Stimulated activated CD4-positive, alpha-beta T cell treated with anti-CD3 and anti-CD28 coated beads, Interleukin-1b, Interleukin-23, amount 100 ng/mL, for 48 hours (primary cell): ENCODE results near the gene GABPB2.
A peak's percentile ranks its signal among the peaks of the same experiment; 100 is the strongest.

Experiments
- DNase-seq: peaks from one replicate; pipeline ENCODE4 v3.0.0-alpha.2; 2020

Gene GABPB2

GRCh38 chr1:151133018-151133806 lies 62.7 kb downstream of the GABPB2 start:
- DNase-seq, result no peak

GRCh38 chr1:151134396-151134795 lies 63.8 kb downstream of the GABPB2 start:
- DNase-seq, result no peak

DNA sequence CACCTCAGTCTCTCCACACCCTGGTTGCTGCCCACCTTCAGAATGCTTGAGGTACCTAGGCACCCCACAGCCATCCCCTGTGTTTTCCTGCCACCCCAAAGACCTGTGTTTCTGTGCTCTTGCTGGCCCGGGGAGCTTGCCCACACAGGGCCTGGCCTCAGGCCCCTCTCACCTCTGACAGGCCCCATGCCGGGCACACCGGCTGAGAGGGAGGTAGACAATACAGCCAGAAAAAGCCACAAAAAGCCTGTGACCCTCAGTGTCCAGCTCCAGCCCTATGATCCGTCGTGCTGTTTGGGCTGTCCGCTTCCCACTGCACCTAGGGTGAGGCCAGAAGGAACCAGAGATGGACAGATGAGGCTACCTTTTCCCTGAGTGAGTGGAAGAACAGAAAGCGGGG lies 64.4 kb downstream of the GABPB2 start:
- no peak for DNase-seq

DNA sequence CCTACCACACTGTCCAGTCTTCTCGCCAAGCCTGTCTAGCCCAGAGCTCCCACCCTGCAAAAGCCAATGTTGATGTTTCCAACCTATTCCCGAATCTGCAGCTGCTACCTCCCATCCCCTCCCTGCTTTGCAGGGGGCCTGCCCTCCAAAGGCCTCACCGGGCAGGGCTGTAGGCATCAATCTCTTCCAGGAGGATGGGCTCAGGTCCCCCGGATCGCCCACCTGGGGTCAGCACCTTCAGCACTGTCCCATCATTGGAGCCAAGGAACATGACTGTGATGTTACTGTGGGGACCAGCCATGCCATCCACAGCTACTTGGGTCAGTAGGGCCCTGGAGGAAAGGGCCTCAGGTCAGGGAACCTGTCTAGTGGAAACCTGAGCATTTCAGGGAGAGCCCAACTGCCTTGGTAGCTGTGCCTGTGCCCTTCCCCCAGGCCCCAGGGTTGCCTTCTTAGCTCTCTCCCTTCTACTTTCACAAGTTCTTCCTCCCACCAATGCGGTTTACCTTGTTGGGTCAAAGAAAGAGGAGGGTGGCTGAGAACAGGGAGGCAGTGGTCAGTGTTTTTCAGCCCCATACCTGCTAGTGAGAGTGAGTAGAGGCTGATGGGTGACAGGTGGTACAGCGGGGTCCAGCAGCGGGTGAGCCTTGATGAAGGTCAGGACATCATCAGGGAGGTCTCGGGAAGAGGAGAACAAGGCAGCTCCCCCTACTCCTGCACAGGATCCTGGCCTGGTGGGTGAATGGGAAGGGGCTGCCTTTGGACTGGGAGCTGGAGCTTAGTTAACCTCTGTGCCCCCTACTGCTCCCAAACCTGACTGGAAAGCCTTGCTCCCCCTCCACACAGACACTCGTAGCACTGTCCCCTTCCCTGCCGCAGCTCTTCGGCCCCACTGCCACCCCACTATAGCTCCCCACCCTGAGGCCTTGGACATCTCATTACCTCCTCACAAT lies 65.1 kb downstream of the GABPB2 start:
- no peak for DNase-seq

GRCh38 chr1:151137789-151138188 lies 67.2 kb downstream of the GABPB2 start:
- DNase-seq, result no peak

- no peak for DNase-seq
Observed at GRCh38 chr1:151142411-151143056, 72.0 kb downstream of the GABPB2 start.

DNA sequence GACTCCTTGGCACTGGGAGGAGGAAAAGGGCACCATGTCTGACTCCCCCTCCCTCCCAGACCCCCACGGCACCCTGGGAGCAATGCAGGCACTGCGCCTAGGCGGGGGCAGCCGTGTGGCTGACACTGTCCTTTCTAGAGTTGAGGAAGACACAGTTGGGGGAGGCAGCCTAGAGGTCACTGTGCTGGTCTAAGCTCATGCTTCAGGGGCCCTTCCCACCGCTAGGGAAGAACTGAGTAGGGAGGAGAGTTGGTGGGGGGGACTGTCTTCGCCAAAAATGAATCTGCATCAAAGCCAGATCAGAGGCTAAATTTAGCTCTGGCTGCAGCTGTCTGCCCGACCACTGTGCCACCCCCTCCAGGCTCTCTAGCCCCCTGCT lies 72.5 kb downstream of the GABPB2 start:
- no peak for DNase-seq

- no peak for DNase-seq
Observed at GRCh38 chr1:151143986-151144385, 73.4 kb downstream of the GABPB2 start.

DNA sequence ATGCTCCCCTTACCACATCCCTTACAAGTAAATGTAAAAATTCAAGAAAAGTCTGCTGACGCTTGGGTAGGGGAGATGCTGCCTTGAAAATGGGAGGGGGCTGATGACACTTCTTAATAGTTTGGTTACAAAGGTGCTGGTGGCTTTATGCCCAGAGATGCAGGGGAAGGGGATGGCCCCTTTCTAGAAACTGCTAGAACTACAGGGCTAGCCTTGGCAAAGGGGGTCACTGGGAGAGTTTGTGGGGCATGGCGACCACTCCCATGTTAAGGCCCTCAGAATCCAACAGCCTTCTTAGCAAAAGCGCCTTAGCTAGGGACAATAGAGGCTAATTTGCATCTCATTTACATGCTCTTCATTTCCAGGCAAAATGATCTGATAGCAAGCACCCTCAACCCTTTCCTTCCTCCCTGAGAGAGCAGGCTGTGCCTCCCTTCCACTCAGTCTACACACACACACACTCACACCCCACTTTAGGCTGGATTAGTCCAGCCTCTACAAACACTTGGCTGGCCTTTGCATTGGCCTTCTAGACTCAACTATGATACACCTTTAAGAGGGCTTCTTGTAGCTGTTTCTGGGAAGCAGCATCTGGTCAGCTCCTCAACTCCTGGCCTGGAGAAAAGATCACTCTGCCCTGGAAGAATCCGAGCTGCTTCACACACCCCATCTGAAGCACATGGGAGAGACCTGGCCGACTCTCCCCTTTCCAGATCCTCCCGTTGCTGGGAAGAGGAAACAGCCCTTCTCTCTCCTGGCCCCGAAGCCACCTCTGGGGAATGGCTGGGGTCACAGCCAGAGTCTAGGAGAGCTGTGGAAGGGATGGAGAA lies 74.1 kb downstream of the GABPB2 start:
- DNase-seq, result no peak

GRCh38 chr1:151145304-151146071 lies 74.9 kb downstream of the GABPB2 start:
- no peak for DNase-seq

- DNase-seq, result no peak
Observed at GRCh38 chr1:151146072-151146411, 75.5 kb downstream of the GABPB2 start.

GRCh38 chr1:151146412-151147131 lies 76.0 kb downstream of the GABPB2 start, which contains the start of gene SEMA6C:
SEMA6C (minus strand) TSS chr1:151146631; CDS start chr1:151142621, 4,010 bp downstream.
- peak; percentile 86 for DNase-seq

GRCh38 chr1:151147132-151147503 lies 76.6 kb downstream of the GABPB2 start:
- DNase-seq, result no peak

DNA sequence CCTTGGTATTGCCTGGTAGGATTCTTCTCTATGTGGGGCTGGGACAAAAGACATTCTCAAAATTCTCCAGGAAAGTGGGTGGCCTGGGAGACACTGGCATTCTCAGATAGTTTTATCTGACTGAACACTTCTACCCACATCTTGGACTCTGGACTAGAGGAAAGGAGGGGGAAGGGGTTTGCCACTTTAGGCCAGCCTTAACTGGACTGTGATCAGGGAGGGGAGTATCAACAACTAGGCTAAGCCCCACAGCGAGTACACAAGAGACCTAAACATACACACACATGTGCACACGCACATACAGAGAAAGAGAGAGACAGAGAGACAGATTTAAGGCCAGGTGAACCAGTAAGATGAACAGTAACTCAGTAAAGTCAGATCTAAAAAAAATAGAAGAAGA lies 77.1 kb downstream of the GABPB2 start:
- no peak for DNase-seq

DNA sequence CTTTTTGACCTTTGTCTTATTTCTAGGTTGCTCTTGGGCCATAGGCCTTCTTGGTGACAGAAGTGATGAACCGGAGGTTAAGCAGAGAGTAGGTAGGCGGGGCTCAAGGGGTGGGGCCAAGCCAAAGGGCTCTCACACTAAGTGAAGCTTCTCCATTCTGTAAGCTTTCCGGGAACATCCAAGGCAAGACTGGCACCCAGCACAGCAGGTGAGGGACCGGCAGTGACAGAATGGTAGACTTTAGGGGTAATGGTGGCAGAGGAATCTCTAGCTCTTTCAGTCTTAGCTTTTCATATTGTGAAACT lies 85.9 kb downstream of the GABPB2 start, which contains the start of gene TNFAIP8L2:
Gene TNFAIP8L2, plus strand, starts transcription at position 135 of the 305 bp plus-strand sequence. CDS start 2,049 bp downstream, outside the sequence.
- DNase-seq, result peak; percentile 79

- DNase-seq, result peak; percentile 67
Observed at GRCh38 chr1:151157067-151157531, 86.5 kb downstream of the GABPB2 start.

DNA sequence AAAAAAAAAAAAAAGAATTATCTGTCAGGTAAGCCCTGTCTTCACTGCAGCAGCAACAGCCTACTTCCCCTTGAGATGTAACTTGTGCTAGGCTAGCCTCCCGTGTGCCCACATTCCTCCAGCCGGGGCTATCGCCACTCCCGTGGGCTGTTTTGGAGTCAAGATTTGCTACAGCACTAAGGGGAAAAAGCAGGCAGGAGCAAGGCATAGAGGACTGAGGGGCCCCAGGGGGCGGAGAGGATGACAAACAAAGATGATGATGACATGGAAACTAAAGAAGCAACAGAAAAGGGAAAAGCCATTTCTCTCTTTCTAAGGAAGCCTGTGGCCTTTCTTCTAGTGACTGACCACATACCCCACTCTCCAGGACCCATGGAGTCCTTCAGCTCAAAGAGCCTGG lies 87.8 kb downstream of the GABPB2 start:
- peak; percentile 68 for DNase-seq

DNA sequence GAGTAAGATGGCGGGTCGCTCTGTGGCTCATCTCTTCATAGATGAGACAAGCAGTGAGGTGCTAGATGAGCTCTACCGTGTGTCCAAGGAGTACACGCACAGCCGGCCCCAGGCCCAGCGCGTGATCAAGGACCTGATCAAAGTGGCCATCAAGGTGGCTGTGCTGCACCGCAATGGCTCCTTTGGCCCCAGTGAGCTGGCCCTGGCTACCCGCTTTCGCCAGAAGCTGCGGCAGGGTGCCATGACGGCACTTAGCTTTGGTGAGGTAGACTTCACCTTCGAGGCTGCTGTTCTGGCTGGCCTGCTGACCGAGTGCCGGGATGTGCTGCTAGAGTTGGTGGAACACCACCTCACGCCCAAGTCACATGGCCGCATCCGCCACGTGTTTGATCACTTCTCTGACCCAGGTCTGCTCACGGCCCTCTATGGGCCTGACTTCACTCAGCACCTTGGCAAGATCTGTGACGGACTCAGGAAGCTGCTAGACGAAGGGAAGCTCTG lies 88.2 kb downstream of the GABPB2 start:
- DNase-seq, result peak; percentile 37

GRCh38 chr1:151159373-151159772 lies 88.8 kb downstream of the GABPB2 start:
- DNase-seq, result no peak

DNA sequence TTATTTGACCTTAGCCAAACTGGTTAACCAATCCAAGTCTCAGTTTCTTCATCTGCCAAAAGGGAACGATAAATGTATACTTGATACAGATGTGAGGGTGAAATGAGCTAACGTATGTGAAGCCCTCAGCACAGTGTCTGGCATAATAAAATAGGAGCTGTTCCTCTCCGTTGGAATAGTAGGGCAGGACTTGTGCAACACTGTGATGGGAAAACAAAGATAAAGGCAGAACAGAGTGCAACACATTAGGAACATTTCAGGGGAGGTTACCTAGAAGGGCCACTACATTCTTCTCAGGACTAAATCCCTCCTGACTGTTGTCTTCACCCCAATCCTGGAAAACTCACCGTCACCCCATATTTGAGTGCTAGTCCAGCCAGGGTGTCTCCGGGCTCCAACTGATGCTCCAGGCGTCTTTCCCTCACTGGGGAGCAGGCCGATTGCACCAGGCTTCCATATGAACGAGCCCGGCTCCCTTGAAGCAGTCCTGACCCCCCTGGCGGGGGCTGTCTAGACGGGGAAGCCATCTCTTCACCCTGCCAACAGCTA lies 94.2 kb downstream of the GABPB2 start:
- no peak for DNase-seq
